Subcutaneous abdominal adipose tissue (tissue), 5 donors: ENCODE measurements around the gene HDAC5.

Experiments
- H3K27ac ChIP-seq: one replicate; pipeline ENCODE4 v1.7.0; 2013; ENCODE audit warnings: low read depth, mild to moderate bottlenecking, inconsistent platforms, low read length, moderate library complexity
- H3K27me3 ChIP-seq, 5 donors: one replicate each; pipeline ENCODE4 v1.7.0; 2013; ENCODE audit warnings: low read length in 5 of 5, inconsistent platforms in 1 of 5; ENCODE audit not compliant: control insufficient read depth in 5 of 5, insufficient read depth in 4 of 5
- H3K36me3 ChIP-seq, 5 donors: one replicate each; pipeline ENCODE4 v1.7.0; 2013; ENCODE audit warnings: low read length in 5 of 5; ENCODE audit not compliant: control insufficient read depth in 5 of 5, insufficient read depth in 5 of 5
- H3K4me1 ChIP-seq, 5 donors: one replicate each; pipeline ENCODE4 v1.7.0; 2013; ENCODE audit warnings: low read length in 5 of 5, mild to moderate bottlenecking in 3 of 5, moderate library complexity in 1 of 5; ENCODE audit not compliant: control insufficient read depth in 5 of 5, insufficient read depth in 5 of 5
- H3K4me3 ChIP-seq, 5 donors: one replicate each; pipeline ENCODE4 v1.7.0; 2013; ENCODE audit warnings: low read length in 5 of 5, low read depth in 1 of 5
- H3K9ac ChIP-seq, 5 donors: one replicate each; pipeline ENCODE4 v1.7.0; 2013; ENCODE audit warnings: low read length in 5 of 5, mild to moderate bottlenecking in 4 of 5, moderate library complexity in 3 of 5
- H3K9me3 ChIP-seq, 5 donors: one replicate each; pipeline ENCODE4 v1.7.0; 2013; ENCODE audit warnings: low read length in 5 of 5; ENCODE audit not compliant: control insufficient read depth in 5 of 5
- donor health status: healthy.
- donor health status: healthy.
- donor health status: healthy.
- donor health status: healthy.
- donor health status: healthy.

HDAC5 gene

GRCh38 chr17:44087319-44087718 lies 36.1 kb downstream of the HDAC5 start:
- no peaks in the 10 kb centered on the region for H3K9me3 ChIP-seq
- H3K4me3 ChIP-seq, result no peak overlapping the region
- H3K9ac ChIP-seq, result no peak overlapping the region
- peaks cover 0 to 80% (median 77%) of the 10 kb centered on the region in 5 donors for H3K36me3 ChIP-seq
- H3K27me3 ChIP-seq, result no peaks in the 10 kb centered on the region
- peaks cover 0 to 5% (median 0%) of the 10 kb centered on the region in 5 donors for H3K4me1 ChIP-seq
- no peak overlapping the region for H3K27ac ChIP-seq

DNA sequence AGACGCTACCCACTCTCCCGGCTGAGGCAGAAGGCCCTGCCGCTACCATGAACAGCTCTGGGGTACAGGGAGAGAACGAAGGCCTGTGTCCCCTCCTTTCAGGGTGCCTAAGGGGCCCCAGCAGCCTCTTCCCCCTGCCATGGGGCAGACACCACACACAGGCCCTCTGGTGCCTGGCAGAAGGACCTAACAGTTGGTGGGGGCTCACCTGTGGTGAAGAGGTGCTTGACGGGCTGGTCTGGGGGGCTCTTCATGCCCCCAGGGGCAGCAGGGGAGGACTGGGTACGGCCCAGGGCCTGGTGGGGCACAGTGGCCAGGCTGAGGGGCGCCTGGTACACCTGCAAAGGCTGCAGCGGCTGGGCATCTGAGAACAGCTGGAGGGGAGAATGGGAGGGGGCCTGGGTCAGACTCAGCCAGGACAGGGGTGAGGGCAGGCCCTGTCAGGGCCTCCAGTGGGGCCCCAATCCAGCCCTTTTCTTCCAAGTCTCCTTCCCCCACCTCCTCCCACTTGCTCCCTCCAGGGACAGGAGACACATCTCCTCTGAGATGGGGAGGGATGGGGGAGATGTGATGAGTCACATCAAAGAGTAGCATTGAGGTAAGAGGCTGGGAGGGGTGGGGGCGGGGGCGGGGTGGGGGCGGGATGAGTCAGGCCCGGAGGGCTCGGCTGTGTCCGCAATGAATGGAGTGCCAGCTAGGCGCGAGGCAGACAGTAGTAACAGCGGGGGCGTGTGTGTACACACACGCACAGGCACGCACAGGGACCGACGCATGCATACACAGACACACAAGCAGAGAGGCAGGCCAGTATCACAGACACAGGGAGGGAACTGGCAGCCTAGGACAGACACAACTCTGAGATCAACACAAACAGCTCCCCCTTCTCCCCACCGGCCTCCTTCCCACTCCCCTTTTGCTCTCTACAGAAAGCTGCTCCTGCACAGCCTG lies 36.8 kb downstream of the HDAC5 start:
- H3K4me3 ChIP-seq, result no peak overlapping the region
- H3K36me3 ChIP-seq, result peaks cover 0 to 80% (median 76%) of the 10 kb centered on the region in 5 donors
- H3K9me3 ChIP-seq, result no peaks in the 10 kb centered on the region
- H3K4me1 ChIP-seq, result peaks cover 0 to 5% (median 0%) of the 10 kb centered on the region in 5 donors
- H3K27ac ChIP-seq, result peak overlapping the region; percentile 50
- no peaks in the 10 kb centered on the region for H3K27me3 ChIP-seq
- H3K9ac ChIP-seq, result no peak overlapping the region

- no peaks in the 10 kb centered on the region for H3K27me3 ChIP-seq
- H3K4me3 ChIP-seq, result no peak overlapping the region
- no peak overlapping the region for H3K27ac ChIP-seq
- H3K9me3 ChIP-seq, result no peaks in the 10 kb centered on the region
- no peak overlapping the region for H3K9ac ChIP-seq
- H3K36me3 ChIP-seq, result peaks cover 0 to 77% (median 71%) of the 10 kb centered on the region in 5 donors
- H3K4me1 ChIP-seq, result peaks cover 0 to 5% (median 0%) of the 10 kb centered on the region in 5 donors
These were observed 37.5 kb downstream of the HDAC5 start for GRCh38 chr17:44085908-44086307.

- peaks cover 0 to 5% (median 0%) of the 10 kb centered on the region in 5 donors for H3K4me1 ChIP-seq
- no peaks in the 10 kb centered on the region for H3K9me3 ChIP-seq
- H3K9ac ChIP-seq, result no peak overlapping the region
- H3K27me3 ChIP-seq, result no peaks in the 10 kb centered on the region
- no peak overlapping the region for H3K4me3 ChIP-seq
- peaks cover 0 to 85% (median 80%) of the 10 kb centered on the region in 5 donors for H3K36me3 ChIP-seq
- H3K27ac ChIP-seq, result no peak overlapping the region
These were observed 38.5 kb downstream of the HDAC5 start for GRCh38 chr17:44084921-44085320.

DNA sequence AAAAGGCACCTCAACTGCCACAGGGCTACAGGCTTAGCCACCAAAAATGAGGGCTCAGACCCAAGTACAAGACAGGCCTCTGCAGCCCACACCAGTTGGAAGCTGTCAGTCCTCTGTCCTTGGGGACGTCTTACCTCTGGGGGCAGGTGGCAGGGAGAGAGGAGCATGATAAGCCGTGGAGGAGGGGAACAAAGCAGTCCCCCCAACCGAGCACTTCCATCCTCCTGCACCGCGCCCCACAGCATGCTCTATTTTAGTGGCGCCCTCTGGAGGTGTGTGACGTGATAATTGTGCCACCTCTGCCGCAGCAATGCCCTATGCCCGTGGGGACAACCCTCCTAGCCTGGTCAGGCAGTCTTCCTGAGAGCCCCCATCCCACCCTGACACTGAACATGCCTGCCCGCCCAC lies 39.3 kb downstream of the HDAC5 start:
- Histone ChIP-seq H3K27me3 (no peaks in the 10 kb centered on the region), H3K4me1 (peaks cover 0 to 5% (median 0%) of the 10 kb centered on the region in 5 donors), H3K9ac (no peak overlapping the region), H3K4me3 (no peak overlapping the region), H3K9me3 (no peaks in the 10 kb centered on the region), H3K36me3 (peaks cover 0 to 92% (median 81%) of the 10 kb centered on the region in 5 donors), H3K27ac (no peak overlapping the region)

- no peak overlapping the region for H3K9ac ChIP-seq
- peaks cover 0 to 5% (median 0%) of the 10 kb centered on the region in 5 donors for H3K4me1 ChIP-seq
- H3K4me3 ChIP-seq, result no peak overlapping the region
- no peaks in the 10 kb centered on the region for H3K9me3 ChIP-seq
- H3K36me3 ChIP-seq, result peaks cover 0 to 92% (median 81%) of the 10 kb centered on the region in 5 donors
- no peaks in the 10 kb centered on the region for H3K27me3 ChIP-seq
- H3K27ac ChIP-seq, result no peak overlapping the region
These were observed 40.1 kb downstream of the HDAC5 start for GRCh38 chr17:44083250-44083849.

GRCh38 chr17:44082256-44082927 lies 41.0 kb downstream of the HDAC5 start:
- H3K27ac ChIP-seq, result no peak overlapping the region
- H3K4me3 ChIP-seq, result no peak overlapping the region
- no peak overlapping the region for H3K9ac ChIP-seq
- peaks cover 0 to 11% (median 6%) of the 10 kb centered on the region in 5 donors for H3K4me1 ChIP-seq
- no peaks in the 10 kb centered on the region for H3K27me3 ChIP-seq
- H3K36me3 ChIP-seq, result peaks cover 0 to 92% (median 82%) of the 10 kb centered on the region in 5 donors
- H3K9me3 ChIP-seq, result no peaks in the 10 kb centered on the region

DNA sequence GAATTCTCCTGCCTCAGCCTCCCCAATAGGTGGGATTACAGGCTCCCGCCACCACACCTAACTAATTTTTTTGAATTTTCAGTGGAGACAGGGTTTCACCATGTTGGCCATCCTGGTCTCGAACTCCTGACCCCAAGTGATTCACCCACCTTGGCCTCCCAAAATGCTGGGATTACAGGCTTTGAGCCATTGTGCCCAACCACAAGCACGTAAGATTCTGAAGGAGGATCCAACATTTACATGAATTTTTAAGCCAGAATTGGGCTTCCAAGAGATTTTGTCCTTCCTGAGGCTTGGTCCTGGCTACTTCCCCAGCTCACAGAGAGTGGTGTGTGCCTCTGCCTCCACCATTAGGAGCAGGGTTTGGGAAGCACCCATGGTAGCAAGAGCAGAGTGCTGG lies 41.8 kb downstream of the HDAC5 start:
- H3K9me3 ChIP-seq, result no peaks in the 10 kb centered on the region
- no peak overlapping the region for H3K9ac ChIP-seq
- H3K4me1 ChIP-seq, result peaks cover 0 to 14% (median 10%) of the 10 kb centered on the region in 5 donors
- no peaks in the 10 kb centered on the region for H3K27me3 ChIP-seq
- no peak overlapping the region for H3K4me3 ChIP-seq
- H3K36me3 ChIP-seq, result peaks cover 0 to 94% (median 84%) of the 10 kb centered on the region in 5 donors
- H3K27ac ChIP-seq, result no peak overlapping the region

DNA sequence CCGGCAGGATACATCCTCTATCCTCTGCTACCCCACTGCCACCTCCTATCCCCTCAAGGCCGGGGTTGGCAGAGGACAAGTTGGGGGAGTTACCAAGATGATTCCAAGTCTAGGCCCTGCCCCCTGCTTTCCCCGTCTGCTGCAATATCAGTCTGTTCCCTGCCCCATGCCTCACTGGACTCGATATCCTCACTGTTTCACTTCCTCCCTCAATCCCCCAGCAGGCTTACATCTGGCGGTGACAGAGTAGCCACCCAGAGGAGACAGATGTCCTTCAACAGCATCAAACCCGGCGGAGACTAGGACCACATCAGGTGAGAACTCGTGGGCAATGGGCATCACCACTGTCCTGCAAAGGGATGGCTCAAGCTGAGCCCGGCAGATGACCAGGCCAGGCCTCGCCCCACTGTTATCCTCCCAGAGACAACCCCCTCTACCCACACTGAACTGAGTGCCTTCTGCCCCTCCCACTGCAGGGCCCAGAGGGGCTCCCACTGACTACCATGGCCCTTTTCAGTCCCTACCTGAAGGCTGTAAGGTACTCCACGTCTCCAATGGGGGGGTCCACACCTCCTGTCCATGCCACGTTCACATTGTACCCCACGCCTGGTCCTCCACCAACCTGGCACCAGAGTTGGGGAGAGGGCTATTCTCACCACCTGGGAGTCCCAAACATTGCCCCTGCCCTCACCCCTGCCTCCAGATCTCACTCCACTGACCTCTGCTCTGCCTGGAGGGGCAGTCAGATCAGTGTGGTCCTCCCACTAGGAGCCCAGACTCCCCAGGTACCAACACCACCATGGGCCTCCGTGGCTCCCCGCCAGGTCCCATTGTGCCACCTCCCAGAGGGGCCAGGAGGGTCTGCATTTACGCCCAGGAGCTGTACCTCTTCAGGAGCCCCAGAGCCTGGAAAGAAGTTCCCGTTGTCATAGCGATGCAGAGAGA lies 43.3 kb downstream of the HDAC5 start:
- Histone ChIP-seq H3K9me3 (no peaks in the 10 kb centered on the region), H3K4me3 (no peak overlapping the region), H3K27me3 (no peaks in the 10 kb centered on the region), H3K27ac (no peak overlapping the region), H3K4me1 (peaks cover 0 to 20% (median 15%) of the 10 kb centered on the region in 5 donors), H3K9ac (no peak overlapping the region), H3K36me3 (peaks cover 0 to 96% (median 88%) of the 10 kb centered on the region in 5 donors)
